Upper lobe of left lung (tissue), 6 donors: ENCODE measurements around the gene TOP3B. TPM values are rescaled to one million over a fixed set of nuclear protein-coding genes. Genes with fewer than 3 reads are reported as not detected.

ENCODE experiments used
- ATAC-seq, 2 donors: fragments of 200-7000 bp; cut with Tn5 transposase; one replicate each; pipeline ENCODE4 v1.9.1; 2022; ENCODE audit warnings: mild to moderate bottlenecking in 2 of 2, moderate library complexity in 2 of 2; ENCODE audit not compliant: low FRiP score in 2 of 2
- DNase-seq, 2 donors: peaks; one replicate each; pipeline ENCODE4 v3.0.0-alpha.2; 2019 to 2020
- H3K27ac ChIP-seq, 4 donors: fragments of 200-600 bp; sonication (generic); one replicate each; pipeline ENCODE4 v1.5.1; 2016 to 2019
- H3K27me3 ChIP-seq, 4 donors: fragments of 200-600 bp; sonication (generic); one replicate each; pipeline ENCODE4 v1.5.1; 2017 to 2019
- H3K36me3 ChIP-seq, 4 donors: fragments of 200-600 bp; sonication (generic); one replicate each; pipeline ENCODE4 v1.5.1; 2016 to 2019
- H3K4me1 ChIP-seq, 4 donors: fragments of 200-600 bp; sonication (generic); one replicate each; pipeline ENCODE4 v1.5.1; 2018 to 2019
- H3K4me3 ChIP-seq, 4 donors: fragments of 200-600 bp; sonication (generic); one replicate each; pipeline ENCODE4 v1.5.1; 2017 to 2019; ENCODE audit warnings: mild to moderate bottlenecking in 2 of 4, moderate library complexity in 1 of 4
- H3K9me3 ChIP-seq, 4 donors: fragments of 200-600 bp; sonication (generic); one replicate each; pipeline ENCODE4 v1.5.1; 2018 to 2019
- EP300 ChIP-seq, 4 donors: sonication (generic); formaldehyde crosslinking; IDR thresholded peaks; one replicate each; pipeline ENCODE4 v1.5.1; 2017; ENCODE audit warnings: antibody characterized with exemption in 4 of 4, control low read depth in 2 of 4
- POLR2A ChIP-seq, 4 donors: fragments of 450-650 bp; IDR thresholded peaks; one replicate each; pipeline ENCODE4 v1.5.1; 2016 to 2017; ENCODE audit warnings: antibody characterized with exemption in 4 of 4, mild to moderate bottlenecking in 2 of 4
- POLR2AphosphoS5 ChIP-seq, 2 donors: sonication (generic); formaldehyde crosslinking; IDR thresholded peaks; one replicate each; pipeline ENCODE4 v1.5.1; 2017; ENCODE audit warnings: antibody characterized with exemption in 2 of 2
- WGBS, 2 donors: methylation state at CpG; one replicate each; pipeline ENCODE4 v1.1.5; 2017 to 2018; 5-methylcytosine and 5-hydroxymethylcytosine counted together
- total RNA-seq, 6 donors: library from RNA; depleted of rRNA in 4 of 6; stranded (reverse); fragments of >200 nt in 4 of 6; gene quantifications; one replicate each; pipeline versions ENCODE4 v1.1.0 to v1.2.1, GENCODE V29; 2016 to 2021
- TF ChIP-seq, protein P1 (sequence below), 6 experiments: fragments of 450-650 bp in 4 of 6; fragments of 200-600 bp in 2 of 6; sonication (generic) in 2 of 6; IDR thresholded peaks; one replicate each; pipeline ENCODE4 v1.5.1; 2016 to 2019; ENCODE audit warnings: antibody characterized with exemption in 6 of 6
- donor health status: DM: no; HTN: no; CAD: no; lungs with moderate emphysema.
- donor health status: DM: no; HTN: yes; CAD: no; lungs with severe emphysema.

TOP3B gene
- total RNA-seq, 6 donors from 2014 or later: 22.5 to 111 (median 34.0) TPM

DNA sequence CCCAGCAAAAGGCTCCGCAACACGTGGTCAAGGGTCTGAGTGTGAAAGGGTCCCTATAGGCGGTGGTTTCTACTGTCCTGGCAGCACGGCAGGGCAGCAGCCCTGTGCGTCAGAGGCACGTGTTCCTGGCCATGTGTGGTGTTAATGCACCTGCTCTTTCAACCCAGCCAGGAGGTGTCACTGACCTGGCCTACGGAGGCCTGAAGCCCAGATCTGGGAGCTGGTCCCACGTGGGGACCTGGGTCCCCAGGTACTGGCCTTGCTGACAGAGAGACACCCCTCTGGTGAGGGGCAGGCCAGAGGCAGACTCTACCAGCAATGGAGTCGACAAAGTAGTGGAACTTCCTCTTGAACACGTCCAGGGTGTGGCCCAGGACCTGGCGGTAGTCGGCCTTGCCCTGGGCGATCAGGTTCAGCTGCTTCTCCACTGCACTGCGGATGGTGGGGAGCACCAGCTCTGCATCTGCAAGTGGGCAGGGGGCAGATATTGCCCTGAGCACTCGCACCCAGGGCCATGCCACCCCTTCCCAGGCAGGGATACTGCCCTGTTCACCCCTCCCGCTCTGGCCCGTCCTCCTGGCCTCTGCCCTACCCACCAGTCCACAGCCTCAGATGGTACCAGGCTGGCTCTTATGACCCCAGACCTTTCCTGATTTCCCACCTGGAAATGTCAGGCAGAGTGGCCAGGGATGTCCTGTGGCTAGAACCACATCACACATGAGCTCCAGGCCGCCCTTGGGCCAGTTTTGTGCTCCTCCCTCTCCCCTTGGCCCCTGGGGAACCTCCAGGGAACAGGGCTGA lies 23.1 kb downstream of the TOP3B start:
- H3K9me3 ChIP-seq: no peaks in the 10 kb centered on the region
- no peak for ATAC-seq
- TF ChIP-seq POLR2AphosphoS5 (IDR thresholded peaks at IDR 0.05) (no peak), EP300 (IDR thresholded peaks at IDR 0.05) (no peak), POLR2A (IDR thresholded peaks at IDR 0.05) (no peak)
- TF ChIP-seq, protein P1, sequence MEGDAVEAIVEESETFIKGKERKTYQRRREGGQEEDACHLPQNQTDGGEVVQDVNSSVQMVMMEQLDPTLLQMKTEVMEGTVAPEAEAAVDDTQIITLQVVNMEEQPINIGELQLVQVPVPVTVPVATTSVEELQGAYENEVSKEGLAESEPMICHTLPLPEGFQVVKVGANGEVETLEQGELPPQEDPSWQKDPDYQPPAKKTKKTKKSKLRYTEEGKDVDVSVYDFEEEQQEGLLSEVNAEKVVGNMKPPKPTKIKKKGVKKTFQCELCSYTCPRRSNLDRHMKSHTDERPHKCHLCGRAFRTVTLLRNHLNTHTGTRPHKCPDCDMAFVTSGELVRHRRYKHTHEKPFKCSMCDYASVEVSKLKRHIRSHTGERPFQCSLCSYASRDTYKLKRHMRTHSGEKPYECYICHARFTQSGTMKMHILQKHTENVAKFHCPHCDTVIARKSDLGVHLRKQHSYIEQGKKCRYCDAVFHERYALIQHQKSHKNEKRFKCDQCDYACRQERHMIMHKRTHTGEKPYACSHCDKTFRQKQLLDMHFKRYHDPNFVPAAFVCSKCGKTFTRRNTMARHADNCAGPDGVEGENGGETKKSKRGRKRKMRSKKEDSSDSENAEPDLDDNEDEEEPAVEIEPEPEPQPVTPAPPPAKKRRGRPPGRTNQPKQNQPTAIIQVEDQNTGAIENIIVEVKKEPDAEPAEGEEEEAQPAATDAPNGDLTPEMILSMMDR (IDR thresholded peaks at IDR 0.05): no peak
- no peak overlapping the region for H3K27ac ChIP-seq
- no peaks in the 10 kb centered on the region for H3K4me1 ChIP-seq
- H3K4me3 ChIP-seq: no peak overlapping the region
- peaks cover 21 to 69% (median 51%) of the 10 kb centered on the region in 4 donors for H3K36me3 ChIP-seq
- no peaks in the 10 kb centered on the region for H3K27me3 ChIP-seq
- WGBS, 2 donors: 85 to 95% methylated on average over 4 to 18 of the region's 18 CpGs
- DNase-seq: no peak

DNA sequence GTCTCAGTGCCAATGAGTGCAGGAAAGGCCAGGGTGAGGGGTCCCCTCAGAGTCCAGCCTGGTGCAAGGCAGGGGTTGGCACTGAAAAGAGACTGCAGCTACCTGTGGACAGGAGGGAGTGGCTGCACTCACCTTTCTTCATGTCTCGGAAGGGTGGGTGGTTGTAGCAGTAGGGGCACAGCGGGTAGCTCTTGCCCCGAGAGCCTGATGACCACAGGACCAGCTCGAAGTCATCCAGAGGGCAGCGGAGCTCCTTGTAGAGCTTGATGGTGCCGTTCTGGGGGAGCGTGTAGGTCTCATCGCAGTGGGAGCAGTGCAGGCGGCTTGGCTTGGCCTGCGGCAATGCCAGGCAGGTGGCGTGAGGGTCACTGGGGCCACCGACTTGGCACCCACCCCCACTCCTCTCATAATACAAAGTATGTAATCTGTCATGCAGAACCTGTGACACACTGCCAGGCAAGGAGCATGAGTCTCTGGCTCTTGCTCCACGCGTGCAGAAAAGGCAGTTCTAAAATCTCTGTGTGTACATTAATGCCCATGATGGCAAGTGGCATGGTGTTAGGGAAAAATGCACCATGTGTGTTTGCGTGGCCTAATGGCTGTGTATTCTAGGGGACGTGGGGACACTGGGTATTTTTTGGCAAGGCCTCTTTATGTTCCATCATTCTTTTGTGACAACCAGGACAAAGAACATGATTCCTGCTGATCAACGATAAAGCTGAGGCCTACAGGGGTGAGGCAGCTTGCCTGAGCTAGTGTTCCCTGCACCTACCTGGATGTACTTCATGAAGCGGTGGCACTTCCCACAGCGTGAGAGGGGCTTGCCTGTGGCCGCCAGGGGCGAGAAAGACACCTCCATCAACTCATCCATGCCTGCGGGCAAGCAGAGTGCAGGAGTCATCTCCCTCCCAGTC lies 24.0 kb downstream of the TOP3B start:
- DNase-seq: no peak

DNA sequence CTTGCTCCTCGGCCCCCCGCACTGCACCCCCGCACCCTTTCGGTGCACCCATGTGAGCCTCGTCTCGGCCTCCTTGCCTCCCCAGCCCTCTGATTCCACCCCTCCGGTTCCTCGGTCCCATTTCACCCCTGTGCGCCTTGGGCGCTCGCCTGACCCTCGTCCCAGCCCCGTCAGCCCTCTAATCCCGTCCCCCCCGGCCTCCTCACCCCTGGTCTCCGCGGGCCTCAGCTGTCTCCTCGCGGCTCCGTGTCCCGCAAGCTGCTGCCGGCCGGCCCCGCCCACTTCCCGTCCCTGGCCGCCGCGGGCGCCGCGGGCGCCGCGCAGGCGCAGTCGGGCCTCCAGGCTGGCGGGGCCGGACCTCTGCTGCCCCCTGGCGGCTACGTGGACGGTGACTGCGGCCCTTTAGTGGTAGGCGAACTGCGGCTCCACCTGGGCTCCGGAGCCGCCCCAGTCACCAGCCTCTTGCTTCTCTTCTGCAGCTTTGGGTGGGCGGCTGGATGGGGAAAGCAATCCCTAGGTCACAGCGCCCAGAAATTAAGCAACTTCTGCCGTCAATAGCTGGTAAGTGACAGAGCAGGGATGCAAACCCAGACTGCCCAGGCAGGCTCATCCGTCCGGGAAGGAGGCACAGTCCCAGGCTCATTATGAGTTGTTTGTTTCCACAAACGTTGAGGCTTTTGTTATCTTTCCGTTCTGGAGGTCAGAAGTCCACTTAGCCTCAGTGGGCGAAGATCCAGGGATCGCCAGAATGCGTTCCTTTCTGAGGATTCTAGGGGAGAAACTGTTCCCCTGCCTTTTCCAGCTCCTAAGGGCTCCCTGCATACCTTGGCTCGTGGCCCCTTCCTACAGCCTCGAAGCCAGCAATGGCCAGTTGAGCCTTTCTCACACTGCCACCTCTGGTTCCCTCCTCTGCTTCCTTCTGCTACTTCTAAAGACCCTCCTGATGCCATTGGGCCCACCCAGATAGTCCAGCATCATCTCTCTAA lies 29.7 kb downstream of the TOP3B start, which contains the start of gene PPM1F:
TSS of gene PPM1F (minus strand) at position 263 of the 986 bp plus-strand sequence. CDS start 6,800 bp downstream, outside the sequence.
- ATAC-seq: peak; percentile 79 to 95
- DNase-seq: peak; percentile 90 to 98
- H3K27me3 ChIP-seq: no peaks in the 10 kb centered on the region
- peaks cover 0 to 4% (median 1%) of the 10 kb centered on the region in 4 donors for H3K36me3 ChIP-seq
- H3K9me3 ChIP-seq: no peaks in the 10 kb centered on the region
- H3K4me3 ChIP-seq: peak within 1 kb of the TSS; percentile 79 to 96 (median 80)
- TF ChIP-seq POLR2A (IDR thresholded peaks at IDR 0.05) (peak in 2 of 4 donors; percentile 43 to 56), POLR2AphosphoS5 (IDR thresholded peaks at IDR 0.05) (peak in 1 of 2 donors; percentile 28), EP300 (IDR thresholded peaks at IDR 0.05) (no peak)
- TF ChIP-seq, protein P1 (IDR thresholded peaks at IDR 0.05): peak; percentile 84 to 99 (median 98)
- WGBS, 2 donors: 12 to 50% methylated on average over 10 to 51 of the region's 58 CpGs
- peaks cover 21 to 46% (median 42%) of the 10 kb centered on the region in 4 donors for H3K4me1 ChIP-seq
- H3K27ac ChIP-seq: peak within 1 kb of the TSS; percentile 84 to 96 (median 94)

More for the DNA sequence above, 24.0 kb downstream of the TOP3B start:
- Histone ChIP-seq H3K4me1 (no peaks in the 10 kb centered on the region), H3K4me3 (no peak overlapping the region), H3K36me3 (peaks cover 14 to 60% (median 43%) of the 10 kb centered on the region in 4 donors), H3K9me3 (no peaks in the 10 kb centered on the region), H3K27me3 (no peaks in the 10 kb centered on the region), H3K27ac (no peak overlapping the region)
- no peak for ATAC-seq
- WGBS, 2 donors: 88 to 92% methylated on average over 17 to 22 of the region's 22 CpGs
- TF ChIP-seq EP300 (IDR thresholded peaks at IDR 0.05) (no peak), POLR2AphosphoS5 (IDR thresholded peaks at IDR 0.05) (no peak)

DNA sequence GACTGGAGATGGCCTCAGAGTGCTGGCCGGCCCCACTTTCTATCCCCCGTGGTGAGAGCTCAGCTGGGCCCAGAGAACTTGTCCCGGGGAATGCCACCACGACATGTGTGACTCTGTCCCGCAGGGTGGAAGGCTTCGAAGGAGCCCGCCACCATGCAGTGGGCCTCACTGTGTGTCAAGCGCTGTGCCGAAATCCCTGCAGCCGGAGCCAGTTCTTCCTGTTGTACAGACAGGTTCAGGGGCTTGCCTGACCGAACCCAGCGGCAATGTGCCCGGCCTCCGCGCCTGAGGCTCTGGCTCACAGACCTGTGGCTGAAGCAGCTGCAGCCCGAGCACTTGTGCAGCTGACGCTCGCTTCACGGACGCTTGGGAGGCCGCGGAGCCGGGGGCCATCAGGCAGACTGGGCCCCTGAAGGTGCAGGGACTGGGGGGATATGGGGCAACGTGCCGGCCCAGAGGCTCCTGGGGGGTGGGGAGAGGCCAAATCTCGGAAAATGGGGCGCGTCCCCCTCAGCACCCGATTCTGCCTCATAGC lies 30.6 kb downstream of the TOP3B start:
- DNase-seq (peak; percentile 62 to 89), ATAC-seq (peak; percentile 43 to 62)
- Histone ChIP-seq H3K9me3 (no peaks in the 10 kb centered on the region), H3K4me3 (peak overlapping the region; percentile 79 to 96 (median 80)), H3K4me1 (peaks cover 26 to 55% (median 50%) of the 10 kb centered on the region in 4 donors), H3K27me3 (no peaks in the 10 kb centered on the region), H3K27ac (peak overlapping the region; percentile 84 to 96 (median 94)), H3K36me3 (no peaks in the 10 kb centered on the region)
- TF ChIP-seq POLR2A (IDR thresholded peaks at IDR 0.05): no peak
- TF ChIP-seq POLR2AphosphoS5 (IDR thresholded peaks at IDR 0.05): no peak
- TF ChIP-seq EP300 (IDR thresholded peaks at IDR 0.05): no peak
- TF ChIP-seq, protein P1 (IDR thresholded peaks at IDR 0.05): no peak
- 3 to 8% methylated on average over 13 to 21 of the region's 29 CpGs for whole genome bisulfite sequencing, 2 donors
